GM21423 (cell line): Measurements from ENCODE around the gene WTAP.

ENCODE experiments used
- ATAC-seq: cut with Tn5 transposase; IDR thresholded peaks from one replicate; pipeline ENCODE4 v1.9.1; 2021; ENCODE audit warnings: mild to moderate bottlenecking, moderate library complexity; ENCODE audit not compliant: unreplicated experiment

Gene WTAP

GRCh38 chr6:159800141-159800865 lies 73.0 kb downstream of the WTAP start, which contains the start of gene PNLDC1:
Gene PNLDC1, plus strand, starts transcription at chr6:159800276. Its CDS starts 32 bp downstream, at chr6:159800308.
- ATAC-seq: no peak

- ATAC-seq: no peak
These were observed 74.6 kb downstream of the WTAP start for GRCh38 chr6:159801935-159802334.

GRCh38 chr6:159804504-159804903 lies 77.2 kb downstream of the WTAP start:
- no peak for ATAC-seq

GRCh38 chr6:159805440-159806020 lies 78.2 kb downstream of the WTAP start:
- ATAC-seq: no peak
